GM19438 (cell line): ENCODE measurements around the gene AKAP13.
"Not testable (repeated sequence)": the region's sequence is repeated elsewhere in the genome, so short reads cannot be mapped to it uniquely, and the experiment has no call there.

Experiments used
- ATAC-seq: cut with Tn5 transposase; IDR thresholded peaks from one replicate; pipeline ENCODE4 v1.9.1; 2021; ENCODE audit warnings: low read depth; ENCODE audit not compliant: unreplicated experiment

AKAP13 gene

DNA sequence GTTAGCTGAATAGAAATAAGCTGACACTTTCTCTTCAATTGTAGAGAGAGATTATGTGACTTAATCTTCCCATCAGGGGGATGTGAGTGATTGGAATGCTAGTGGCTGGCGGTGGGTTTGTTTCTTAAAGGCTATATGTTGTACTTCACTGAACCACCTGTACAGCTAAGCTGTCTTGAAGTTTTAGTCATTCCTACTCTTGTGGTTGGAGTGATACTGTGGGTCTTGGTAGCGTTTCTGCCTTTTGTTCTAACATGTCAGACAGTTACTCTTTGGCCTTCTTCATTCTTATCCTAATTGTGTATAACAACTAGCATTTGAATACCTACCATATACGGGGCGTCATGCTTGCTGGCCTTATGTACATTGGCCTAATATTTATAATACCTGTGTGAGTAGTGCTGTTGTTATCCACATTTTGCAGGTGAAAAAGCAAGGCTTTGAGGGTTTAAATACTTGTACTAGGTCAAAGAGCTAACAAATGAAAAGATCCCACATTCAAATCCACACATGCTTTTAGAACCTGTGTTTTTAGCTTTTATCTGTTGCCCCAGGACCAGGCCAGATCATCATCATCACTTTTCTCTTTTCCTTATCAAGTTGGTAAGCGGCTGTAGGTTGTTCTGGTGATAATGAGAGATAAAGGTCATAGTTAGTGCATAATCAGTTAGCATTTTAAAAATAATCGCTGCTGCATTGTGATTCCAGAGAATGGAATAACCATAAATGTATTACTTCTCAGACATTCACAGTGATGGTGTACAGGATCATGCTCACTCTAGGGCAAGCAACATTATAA, 50.2 kb downstream of the AKAP13 start:
- peak; percentile 98 for ATAC-seq

DNA sequence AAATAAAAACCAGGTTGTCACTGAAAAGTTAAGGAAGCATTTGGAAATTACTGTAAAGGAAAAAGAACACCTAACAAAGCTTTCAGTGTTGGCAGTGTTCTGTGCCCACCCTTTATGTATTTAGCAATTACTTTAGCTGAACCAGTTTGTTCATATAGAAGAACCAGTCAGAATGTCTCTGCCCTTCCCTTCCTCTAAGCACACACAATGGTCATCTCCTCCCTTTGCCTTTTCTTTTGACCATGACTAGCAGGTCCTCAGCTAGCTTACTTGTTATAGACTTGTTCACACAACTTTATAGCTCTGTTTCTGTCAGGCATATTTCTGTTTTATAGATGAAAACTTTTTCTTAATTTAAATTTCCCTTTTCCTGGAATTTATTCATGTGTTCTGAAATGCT, 59.6 kb downstream of the AKAP13 start:
- ATAC-seq, result no peak

GRCh38 chr15:85440451-85440850, 60.0 kb downstream of the AKAP13 start:
- no peak for ATAC-seq

DNA sequence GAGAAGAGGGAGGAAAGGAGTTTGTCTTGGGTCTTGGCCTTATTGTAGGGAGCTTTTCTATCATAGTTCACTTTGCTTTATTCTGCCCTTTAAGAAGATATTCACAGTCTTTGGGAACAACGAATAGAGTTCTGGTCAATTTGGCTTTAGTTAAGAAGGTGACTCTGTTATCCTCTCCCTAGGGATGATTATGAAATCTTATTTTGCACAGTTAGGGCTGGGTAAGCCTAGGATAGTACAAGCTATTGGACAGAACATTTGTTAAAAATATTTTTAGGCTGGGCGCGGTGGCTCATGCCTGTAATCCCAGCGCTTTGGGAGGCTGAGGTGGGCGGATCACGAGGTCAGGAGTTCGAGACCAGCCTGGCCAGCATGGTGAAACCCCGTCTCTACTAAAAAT, 61.5 kb downstream of the AKAP13 start:
- ATAC-seq, result not testable (repeated sequence)

DNA sequence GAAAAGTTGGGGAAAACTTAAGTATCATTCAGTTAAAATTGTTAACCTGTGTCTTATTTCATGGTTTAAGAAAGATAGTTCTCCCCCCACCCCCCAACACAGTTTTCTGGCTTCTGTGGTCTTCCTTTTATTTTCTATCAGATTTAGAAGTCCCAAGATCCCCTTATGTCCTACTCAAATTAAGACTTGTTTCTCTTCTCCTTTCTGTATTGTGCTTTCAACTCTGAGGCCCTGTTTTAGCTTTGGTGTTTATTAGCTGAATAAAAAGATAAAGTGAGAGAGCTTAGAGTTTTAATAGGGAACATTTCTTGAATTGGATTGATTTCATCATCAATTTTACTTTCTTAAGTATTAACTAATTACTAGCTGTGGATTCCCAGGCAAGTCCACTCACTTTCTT, 62.6 kb downstream of the AKAP13 start:
- peak; percentile 48 for ATAC-seq

DNA sequence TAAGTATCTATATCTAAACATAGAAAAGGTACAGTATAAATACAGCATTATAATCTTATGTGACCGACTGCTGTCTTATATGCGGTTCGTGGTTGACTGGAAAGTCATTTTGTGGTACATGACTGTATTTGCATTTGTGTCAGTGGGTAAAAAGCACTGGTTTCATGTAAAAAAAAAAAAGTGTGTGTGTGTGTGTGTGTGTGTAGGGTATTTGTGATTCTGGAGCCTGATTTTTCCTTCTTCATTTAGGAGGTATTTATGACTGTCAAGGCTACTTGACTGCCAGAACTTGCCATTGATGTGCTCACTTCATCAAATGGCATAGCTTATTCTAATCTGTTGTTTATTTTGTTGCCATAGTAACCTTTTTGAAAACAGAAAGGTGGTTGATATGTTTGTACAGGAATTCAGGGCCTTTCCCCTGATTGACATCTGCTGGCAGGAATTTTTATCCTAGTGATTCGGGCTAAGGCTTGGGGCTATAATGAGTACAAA, 63.2 kb downstream of the AKAP13 start:
- peak; percentile 72 for ATAC-seq

- ATAC-seq, result no peak
These were observed 63.8 kb downstream of the AKAP13 start for GRCh38 chr15:85444122-85444745.

GRCh38 chr15:85445361-85445760, 65.0 kb downstream of the AKAP13 start:
- no peak for ATAC-seq

DNA sequence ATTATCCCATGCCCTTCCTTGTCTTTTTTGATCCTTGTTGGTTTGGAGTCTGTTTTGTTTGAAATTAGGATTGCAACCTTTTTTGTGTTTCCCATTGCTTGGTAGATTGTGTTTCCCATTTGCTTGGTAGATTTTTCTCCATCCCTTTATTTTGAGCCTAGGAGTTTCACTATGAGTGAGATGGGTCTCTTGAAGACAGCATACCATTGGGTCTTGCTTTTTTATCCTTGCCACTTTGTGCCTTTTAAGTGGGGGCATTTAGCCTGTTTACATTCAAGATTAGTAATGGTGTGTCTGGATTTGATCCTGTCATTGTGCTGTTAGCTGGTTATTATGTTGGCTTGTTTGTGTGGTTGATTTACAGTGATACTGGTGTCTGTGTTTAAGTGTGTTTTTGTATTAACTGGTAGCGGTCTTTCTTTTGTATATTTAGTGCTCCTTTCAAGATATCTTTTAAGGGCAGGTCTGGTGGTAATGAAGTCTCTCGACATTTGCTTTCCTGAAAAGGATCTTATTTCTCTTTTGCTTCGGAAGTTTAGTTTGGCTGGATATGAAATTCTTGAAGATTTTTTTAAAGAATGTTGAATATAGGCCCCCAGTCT, 70.8 kb downstream of the AKAP13 start:
- no peak for ATAC-seq

DNA sequence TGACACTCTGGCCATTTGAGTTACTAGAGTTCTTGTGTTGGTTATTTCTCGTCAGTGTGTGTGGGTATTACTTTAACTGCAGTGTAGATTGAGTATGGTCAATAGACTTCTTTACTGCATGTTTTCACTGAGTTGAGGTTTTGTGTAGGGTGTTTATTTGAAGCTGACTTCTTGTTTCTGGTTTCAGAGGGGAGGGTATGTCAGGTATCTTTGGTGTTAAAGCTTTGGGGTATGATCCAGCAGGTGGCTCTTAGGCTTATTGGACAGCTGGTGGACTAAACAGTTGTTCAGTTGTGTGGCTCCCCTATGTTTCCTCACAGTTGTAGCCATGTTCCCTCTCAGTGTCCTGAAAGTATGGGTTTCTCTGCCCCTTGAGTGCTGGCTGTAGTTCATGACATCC, 72.0 kb downstream of the AKAP13 start:
- ATAC-seq, result no peak

DNA sequence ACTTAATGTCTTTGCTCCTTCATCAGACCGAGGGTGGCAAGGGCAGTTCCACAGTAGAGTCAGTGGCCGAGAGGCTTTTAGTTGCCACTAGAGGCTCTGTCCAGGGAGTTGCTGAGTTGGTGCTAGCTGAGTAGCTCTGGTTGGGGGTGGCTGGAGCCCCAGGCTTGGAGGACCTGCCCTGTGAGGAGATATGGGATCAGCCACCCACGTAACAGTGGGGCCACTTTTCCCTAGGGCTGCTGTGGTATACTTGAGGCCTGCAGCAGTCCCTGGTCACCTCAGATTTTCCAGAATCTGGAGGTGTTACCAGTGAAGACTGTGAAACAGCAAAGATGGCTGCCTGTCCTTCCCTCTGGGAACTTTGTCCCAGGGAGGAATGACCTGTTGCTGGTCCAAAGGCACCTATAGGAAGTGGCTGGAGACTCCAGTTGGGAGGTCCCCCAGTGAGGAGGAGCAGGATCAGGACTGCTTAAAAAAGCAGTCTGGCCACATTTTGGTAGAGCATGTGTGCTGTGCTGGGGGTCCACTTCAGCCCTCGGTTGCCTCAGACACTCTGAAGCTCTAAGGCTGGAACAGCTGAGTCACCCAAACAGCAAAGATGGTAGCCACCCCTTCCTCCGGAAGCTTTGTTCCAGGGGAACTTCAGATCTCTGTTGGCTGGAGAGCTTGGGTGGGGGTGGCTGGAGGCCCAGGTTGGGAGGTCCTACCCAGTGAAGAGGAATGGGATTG, 72.9 kb downstream of the AKAP13 start:
- no peak for ATAC-seq

DNA sequence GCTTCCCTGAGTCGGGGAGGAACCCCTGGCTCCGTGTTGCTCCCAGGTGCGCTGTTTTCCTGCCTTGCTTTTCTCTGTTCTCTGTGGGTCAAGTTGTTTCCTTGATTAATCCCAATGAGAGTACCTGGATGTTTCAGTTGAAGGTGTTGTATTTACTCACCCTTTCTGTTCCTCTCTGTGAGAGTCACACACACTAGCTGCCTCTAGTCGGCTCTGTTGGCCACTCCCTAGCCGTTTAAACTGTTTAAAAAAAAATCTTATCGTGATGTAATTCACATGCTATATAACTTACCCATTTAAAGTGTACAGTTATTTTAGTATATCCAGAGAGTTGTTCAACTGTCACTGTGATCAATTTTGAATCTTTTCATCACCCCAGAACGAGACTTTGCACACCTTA, 74.0 kb downstream of the AKAP13 start:
- ATAC-seq, result no peak

- ATAC-seq, result no peak
These were observed 75.5 kb downstream of the AKAP13 start for GRCh38 chr15:85455891-85456290.

DNA sequence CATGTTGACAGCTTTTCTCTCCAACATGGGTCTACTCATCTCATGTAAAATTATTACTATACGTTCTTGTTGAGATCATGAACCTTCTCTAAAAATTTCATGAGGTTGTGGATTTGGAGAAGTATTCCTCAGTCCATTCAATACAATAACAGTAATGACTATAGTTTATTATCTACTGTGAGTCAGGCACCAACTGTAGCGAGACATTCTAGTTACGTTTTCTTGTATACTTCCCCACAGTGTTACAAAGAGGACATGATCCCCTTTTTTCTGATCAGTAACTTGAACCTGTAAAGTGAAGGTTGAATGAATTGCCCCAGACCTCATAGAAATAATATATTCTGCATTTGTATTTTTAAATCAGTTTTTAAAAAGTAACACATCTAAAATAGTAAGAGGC, 76.4 kb downstream of the AKAP13 start:
- no peak for ATAC-seq

DNA sequence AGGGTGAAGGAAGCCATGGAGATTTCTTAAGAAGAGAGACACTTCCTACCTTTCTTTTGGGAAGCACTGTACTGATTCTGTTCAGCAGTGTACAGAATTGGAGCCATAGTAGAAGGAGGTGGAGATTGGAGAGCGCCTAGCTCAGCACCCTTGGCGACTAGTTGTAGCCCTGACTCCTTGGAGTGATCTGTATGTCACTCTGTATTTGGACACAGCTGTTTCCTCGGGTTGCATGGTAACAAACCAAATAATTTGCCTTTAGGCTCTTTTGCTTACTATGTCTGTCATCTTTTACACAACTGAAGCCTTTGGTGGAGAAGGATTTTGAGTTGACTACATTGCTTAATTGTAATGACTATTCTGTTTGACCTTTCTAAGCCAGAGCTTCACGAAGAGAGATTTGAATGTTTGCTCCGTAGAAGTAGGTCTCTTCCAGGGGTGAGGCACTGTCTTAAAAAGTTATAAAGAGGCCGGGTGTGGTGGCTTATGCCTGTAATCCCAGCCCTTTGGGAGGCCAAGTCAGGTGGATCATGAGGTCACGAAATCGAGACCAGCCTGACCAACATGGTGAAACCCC, 77.1 kb downstream of the AKAP13 start:
- ATAC-seq, result peak; percentile 77

DNA sequence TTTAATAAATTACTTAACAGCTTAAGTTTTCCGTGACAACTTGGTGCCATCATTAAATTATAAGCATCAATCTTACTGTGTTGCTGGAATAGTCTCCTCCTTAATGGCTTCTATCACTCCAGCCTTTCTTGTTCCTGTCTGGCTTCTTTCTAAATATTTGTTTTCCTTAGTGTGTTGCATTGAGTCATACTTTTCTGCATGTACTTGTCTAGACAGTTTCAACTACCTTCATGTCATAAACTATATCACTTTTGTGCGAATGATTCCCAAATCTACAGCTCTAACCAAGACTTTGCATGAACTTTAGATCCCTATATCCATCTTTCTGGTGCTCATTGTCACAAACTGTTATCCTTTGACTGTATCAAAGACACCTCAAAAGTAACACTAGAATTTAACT, 78.4 kb downstream of the AKAP13 start:
- no peak for ATAC-seq

- no peak for ATAC-seq
These were observed 81.6 kb downstream of the AKAP13 start for GRCh38 chr15:85462029-85462428.

GRCh38 chr15:85463276-85463892, 83.0 kb downstream of the AKAP13 start:
- ATAC-seq, result no peak

GRCh38 chr15:85463976-85464375, 83.6 kb downstream of the AKAP13 start:
- no peak for ATAC-seq

DNA sequence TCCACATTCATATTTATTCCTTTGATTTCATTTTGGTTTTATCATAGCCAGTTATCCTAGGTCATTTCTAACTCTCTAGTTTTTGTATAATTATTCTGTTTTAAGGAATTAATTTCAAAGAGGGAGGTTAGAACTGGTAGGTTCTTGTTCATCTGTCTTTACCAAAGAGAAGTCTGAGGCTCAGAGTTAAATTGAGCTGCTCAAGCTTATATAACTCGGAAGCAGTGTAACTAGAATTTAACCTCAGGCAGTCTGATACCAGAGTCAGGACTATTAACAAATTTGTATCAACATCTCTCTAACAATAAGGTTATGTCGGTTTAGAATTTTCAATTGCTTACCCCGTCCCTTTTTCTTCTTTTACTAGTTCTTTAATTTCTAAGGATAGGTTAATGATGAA, 84.1 kb downstream of the AKAP13 start:
- ATAC-seq, result no peak
